Measurements from ENCODE around the gene TSPO.

- TF ChIP-seq CTCF (IDR thresholded peaks at IDR 0.05) (no peak), POLR2A (IDR thresholded peaks at IDR 0.05) (no peak)
Measured at GRCh38 chr22:43106302-43106701, 45.1 kb upstream of the TSPO start.
